ENCODE data around the gene CD14. TPM values are rescaled to one million over a fixed set of nuclear protein-coding genes. Genes with fewer than 3 reads are reported as not detected.

CD14 gene
- total and polyA plus RNA-seq, 2 donors (not counting 3 experiments of a cell fraction or from before 2014, with no cell fraction given), result 0.33 to 3.7 TPM

GRCh38 chr5:140637371-140638100 is 4.6 kb upstream of the CD14 start:
- no peak for FAIRE-seq
- BruUV-seq (replicated peaks), result no TSS peak
- dilution Hi-C loops (cut with MboI; ENCODE audit: extremely low pct_ligation_motif_present, low sequenced_read_pairs), result no loop called here

GRCh38 chr5:140635291-140636257 is 2.6 kb upstream of the CD14 start:
- TF ChIP-seq GATA2 (IDR thresholded peaks at IDR 0.05; ENCODE audit: insufficient read depth, insufficient read length, low read depth, low read length) (no peak), POLR2AphosphoS5 (IDR thresholded peaks at IDR 0.05; ENCODE audit: insufficient read depth, low read depth, low read length) (no peak), EZH2 (IDR thresholded peaks at IDR 0.05; ENCODE audit: borderline replicate concordance, low read depth, low read length, severe bottlenecking) (no peak), CTCF (IDR thresholded peaks at IDR 0.05; ENCODE audit: extremely low read depth in 1 of 2, insufficient read depth in 1 of 2, low read depth in 1 of 2, low read length in 2 of 2) (no peak), POLR2A (IDR thresholded peaks at IDR 0.05; ENCODE audit: low read depth, low read length) (no peak), FOS (IDR thresholded peaks at IDR 0.05; ENCODE audit: borderline replicate concordance, insufficient read depth, low read length) (no peak), JUN (IDR thresholded peaks at IDR 0.05; ENCODE audit: borderline replicate concordance, insufficient read depth, insufficient read length, low read depth) (no peak), MYC (IDR thresholded peaks at IDR 0.05; ENCODE audit: low read depth, low read length) (no peak), MAX (IDR thresholded peaks at IDR 0.05; ENCODE audit: insufficient read depth, insufficient read length) (no peak)
- Histone ChIP-seq H3K4me2 (ENCODE audit: insufficient read depth, low read length) (no peak overlapping the region), H2AFZ (ENCODE audit: low read depth, low read length) (no peak overlapping the region), H3K9me3 (replicated peaks; ENCODE audit: control insufficient read depth, insufficient read depth, low read length) (no peaks in the 10 kb centered on the region), H3K79me2 (ENCODE audit: control insufficient read depth, insufficient read depth, low read length) (peaks cover 5% of the 10 kb centered on the region), H4K20me1 (replicated peaks; ENCODE audit: control insufficient read depth, extremely low read depth, insufficient read depth, low read length) (no peaks in the 10 kb centered on the region), H3K27ac (ENCODE audit: insufficient read depth, low read depth, low read length) (no peak overlapping the region), H3K27me3 (ENCODE audit: control insufficient read depth in 2 of 2, insufficient read depth in 2 of 2, low read length in 2 of 2) (peaks cover 0 to 3% of the 10 kb centered on the region in 2 experiments), H3K36me3 (ENCODE audit: control insufficient read depth in 2 of 2, extremely low read depth in 1 of 2, insufficient read depth in 2 of 2, low read length in 2 of 2) (no peaks in the 10 kb centered on the region), H3K9ac (replicated peaks; ENCODE audit: extremely low read depth, insufficient read depth, low read length) (no peak overlapping the region), H3K9me1 (replicated peaks; ENCODE audit: control insufficient read depth, extremely low read depth, insufficient read depth, low read length) (no peaks in the 10 kb centered on the region), H3K4me3 (replicated peaks in 1 of 3; ENCODE audit: insufficient read depth in 1 of 3, low read depth in 1 of 3, low read length in 3 of 3) (no peak overlapping the region), H3K4me1 (ENCODE audit: control insufficient read depth, extremely low read depth, insufficient read depth, low read length) (peaks cover 26% of the 10 kb centered on the region)
- no TSS peak for BruUV-seq (replicated peaks)
- ChIA-PET POLR2A (no interaction called here), CTCF (interaction anchor here (0.6 to 5.4 kb wide), 31 partner anchors 9 to 563 kb away, joined by 3 to 108 read pairs (median 5); partner anchors contain the start of genes ANKHD1, APBB3, EIF4EBP3 and HARS1)
- intact Hi-C loops (cut with micrococcal nuclease), result loop anchor here (1.0 to 10.0 kb wide), 7 partner anchors 27 to 391 kb away; partner anchors contain the start of gene EIF4EBP3
- FAIRE-seq (no peak), DNase-seq (ENCODE audit: low read depth, low spot score) (no peak)
- dilution Hi-C loops (cut with MboI; ENCODE audit: extremely low pct_ligation_motif_present, low sequenced_read_pairs), result no loop called here

More at GRCh38 chr5:140637371-140638100, 4.6 kb upstream of the CD14 start:
- Histone ChIP-seq H3K4me3 (replicated peaks in 1 of 3; ENCODE audit: insufficient read depth in 1 of 3, low read depth in 1 of 3, low read length in 3 of 3) (no peak overlapping the region), H3K27ac (ENCODE audit: insufficient read depth, low read depth, low read length) (no peak overlapping the region), H3K4me1 (ENCODE audit: control insufficient read depth, extremely low read depth, insufficient read depth, low read length) (peaks cover 19% of the 10 kb centered on the region), H3K9me3 (replicated peaks; ENCODE audit: control insufficient read depth, insufficient read depth, low read length) (no peaks in the 10 kb centered on the region), H3K9me1 (replicated peaks; ENCODE audit: control insufficient read depth, extremely low read depth, insufficient read depth, low read length) (no peaks in the 10 kb centered on the region), H4K20me1 (replicated peaks; ENCODE audit: control insufficient read depth, extremely low read depth, insufficient read depth, low read length) (no peaks in the 10 kb centered on the region), H3K36me3 (ENCODE audit: control insufficient read depth in 2 of 2, extremely low read depth in 1 of 2, insufficient read depth in 2 of 2, low read length in 2 of 2) (peaks cover 0 to 2% of the 10 kb centered on the region in 2 experiments), H3K9ac (replicated peaks; ENCODE audit: extremely low read depth, insufficient read depth, low read length) (no peak overlapping the region), H3K27me3 (ENCODE audit: control insufficient read depth in 2 of 2, insufficient read depth in 2 of 2, low read length in 2 of 2) (no peaks in the 10 kb centered on the region), H3K79me2 (ENCODE audit: control insufficient read depth, insufficient read depth, low read length) (peaks cover 5% of the 10 kb centered on the region), H2AFZ (ENCODE audit: low read depth, low read length) (no peak overlapping the region), H3K4me2 (ENCODE audit: insufficient read depth, low read length) (no peak overlapping the region)
- TF ChIP-seq MYC (IDR thresholded peaks at IDR 0.05; ENCODE audit: low read depth, low read length), result no peak
- TF ChIP-seq JUN (IDR thresholded peaks at IDR 0.05; ENCODE audit: borderline replicate concordance, insufficient read depth, insufficient read length, low read depth), result no peak
- TF ChIP-seq EZH2 (IDR thresholded peaks at IDR 0.05; ENCODE audit: borderline replicate concordance, low read depth, low read length, severe bottlenecking), result no peak
- intact Hi-C loops (cut with micrococcal nuclease), result loop anchor here (2.0 to 10.0 kb wide), 3 partner anchors 81 to 393 kb away; partner anchors contain the start of gene SRA1
- ChIA-PET POLR2A (no interaction called here), CTCF (interaction anchor here (0.7 to 5.4 kb wide), 3 partner anchors 61 to 971 kb away, joined by 3 to 108 read pairs (median 50); partner anchors contain the start of gene EIF4EBP3)
- no peak for DNase-seq (ENCODE audit: low read depth, low spot score)

Measured in endothelial cell of umbilical vein (primary cell).